H9 (cell line): ENCODE data around the gene SNED1. TPM values are rescaled to one million over a fixed set of nuclear protein-coding genes. Genes with fewer than 3 reads are reported as not detected.

ENCODE experiments used
- DNase-seq: peaks from one replicate; pipeline ENCODE4 v3.0.0-alpha.2; 2017
- H2AFZ ChIP-seq: one replicate; pipeline ENCODE4 v1.6.1; 2013; ENCODE audit warnings: mild to moderate bottlenecking, low read length, control low read depth, moderate library complexity
- H2AK5ac ChIP-seq: 2 replicates; pipeline ENCODE4 v1.6.1; 2013; ENCODE audit warnings: low read length, control low read depth, mixed read lengths; ENCODE audit not compliant: insufficient read length
- H2BK120ac ChIP-seq: one replicate; pipeline ENCODE4 v1.6.1; 2013; ENCODE audit warnings: low read depth, mild to moderate bottlenecking, low read length, control low read depth, inconsistent platforms; ENCODE audit not compliant: poor library complexity, severe bottlenecking
- H2BK12ac ChIP-seq: 2 replicates; pipeline ENCODE4 v1.6.1; 2013; ENCODE audit warnings: low read length, control low read depth, mixed read lengths, low read depth; ENCODE audit not compliant: insufficient read length
- H2BK15ac ChIP-seq: 2 replicates; pipeline ENCODE4 v1.6.1; 2013; ENCODE audit warnings: low read depth, low read length, control low read depth
- H2BK20ac ChIP-seq: one replicate; pipeline ENCODE4 v1.6.1; 2013; ENCODE audit warnings: low read depth, mild to moderate bottlenecking, low read length, control low read depth, inconsistent platforms; ENCODE audit not compliant: poor library complexity, severe bottlenecking
- H2BK5ac ChIP-seq: 2 replicates; pipeline ENCODE4 v1.6.1; 2013; ENCODE audit warnings: low read length, control low read depth, mixed read lengths; ENCODE audit not compliant: insufficient read length
- H3K14ac ChIP-seq: 2 replicates; pipeline ENCODE4 v1.6.1; 2013; ENCODE audit warnings: low read length, control low read depth; ENCODE audit not compliant: insufficient read depth
- H3K18ac ChIP-seq: 2 replicates; pipeline ENCODE4 v1.6.1; 2013; ENCODE audit warnings: low read depth, mild to moderate bottlenecking, mixed read lengths, low read length, control low read depth; ENCODE audit not compliant: insufficient read length
- H3K23ac ChIP-seq: 2 replicates; pipeline ENCODE4 v1.6.1; 2013; ENCODE audit warnings: low read length, control low read depth, mixed read lengths, low read depth; ENCODE audit not compliant: insufficient read length
- H3K23me2 ChIP-seq: 2 replicates; pipeline ENCODE4 v1.6.1; 2013; ENCODE audit warnings: low read depth, mild to moderate bottlenecking, mixed read lengths, low read length, control low read depth; ENCODE audit not compliant: insufficient read length, poor library complexity, severe bottlenecking
- H3K27ac ChIP-seq: 2 replicates; pipeline ENCODE4 v1.5.1; 2013; ENCODE audit warnings: low read length, control low read depth, mixed read lengths, low read depth; ENCODE audit not compliant: insufficient read length
- H3K27me3 ChIP-seq: 2 replicates; pipeline ENCODE4 v1.6.1; 2013; ENCODE audit warnings: low read length, control low read depth, inconsistent platforms; ENCODE audit not compliant: insufficient read depth
- H3K4ac ChIP-seq: 2 replicates; pipeline ENCODE4 v1.6.1; 2013; ENCODE audit warnings: low read depth, mild to moderate bottlenecking, control low read depth, inconsistent platforms, low read length, moderate library complexity
- H3K4me1 ChIP-seq: 2 replicates; pipeline ENCODE4 v1.6.1; 2013; ENCODE audit warnings: low read length, control low read depth, inconsistent platforms; ENCODE audit not compliant: insufficient read depth
- H3K4me2 ChIP-seq: 2 replicates; pipeline ENCODE4 v1.6.1; 2013; ENCODE audit warnings: low read length, control low read depth, mixed read lengths; ENCODE audit not compliant: insufficient read length, insufficient read depth
- H3K56ac ChIP-seq: 2 replicates; pipeline ENCODE4 v1.6.1; 2013; ENCODE audit warnings: low read depth, mild to moderate bottlenecking, mixed read lengths, low read length, control low read depth; ENCODE audit not compliant: insufficient read length
- H3K79me1 ChIP-seq: 2 replicates; pipeline ENCODE4 v1.6.1; 2013; ENCODE audit warnings: low read depth, mild to moderate bottlenecking, moderate library complexity, low read length, control low read depth, inconsistent platforms; ENCODE audit not compliant: insufficient read depth, poor library complexity, severe bottlenecking
- H3K79me2 ChIP-seq: 2 replicates; pipeline ENCODE4 v1.6.1; 2013; ENCODE audit warnings: low read length, control low read depth, inconsistent platforms; ENCODE audit not compliant: insufficient read depth
- H3K9ac ChIP-seq: 2 replicates; pipeline ENCODE4 v1.6.1; 2013; ENCODE audit warnings: low read length, control low read depth, mixed read lengths; ENCODE audit not compliant: insufficient read length; ENCODE audit errors: extremely low read depth
- H3K9me3 ChIP-seq: one replicate; pipeline ENCODE4 v1.6.1; 2013; ENCODE audit warnings: low read depth, low read length, inconsistent platforms; ENCODE audit not compliant: control insufficient read depth
- H3T11ph ChIP-seq: one replicate; pipeline ENCODE4 v1.6.1; 2013; ENCODE audit warnings: mild to moderate bottlenecking, low read length, control low read depth, inconsistent platforms
- H4K20me1 ChIP-seq: one replicate; pipeline ENCODE4 v1.6.1; 2013; ENCODE audit not compliant: control insufficient read depth, insufficient read length, insufficient read depth
- H4K5ac ChIP-seq: 2 replicates; pipeline ENCODE4 v1.6.1; 2013; ENCODE audit warnings: low read depth, mild to moderate bottlenecking, mixed read lengths, low read length, control low read depth; ENCODE audit not compliant: insufficient read length
- H4K8ac ChIP-seq: replicated peaks from 2 replicates; pipeline ENCODE4 v1.6.1; 2013; ENCODE audit warnings: low read length, control low read depth, mixed read lengths, low read depth; ENCODE audit not compliant: insufficient read length
- H4K91ac ChIP-seq: 2 replicates; pipeline ENCODE4 v1.6.1; 2013; ENCODE audit warnings: low read depth, mild to moderate bottlenecking, moderate library complexity, mixed read lengths, low read length, control low read depth; ENCODE audit not compliant: insufficient read length
- H3K27ac Mint-ChIP-seq, 3 experiments: 2 replicates in 2 of 3; 3 replicates in 1 of 3; pipeline ENCODE4 v1.8.0; 2020 to 2021; ENCODE audit warnings: mixed read lengths in 3 of 3, mild to moderate bottlenecking in 1 of 3, moderate library complexity in 1 of 3
- H3K27me3 Mint-ChIP-seq: 2 replicates; pipeline ENCODE4 v1.8.0; 2021; ENCODE audit warnings: low read depth, mild to moderate bottlenecking, moderate library complexity, mixed read lengths
- H3K36me3 Mint-ChIP-seq, 3 experiments: 2 replicates in 2 of 3; 3 replicates in 1 of 3; pipeline ENCODE4 v1.8.0; 2020 to 2021; ENCODE audit warnings: low read depth in 3 of 3, mixed read lengths in 3 of 3; ENCODE audit not compliant: insufficient read depth in 1 of 3
- H3K4me1 Mint-ChIP-seq, 2 experiments: 2 replicates each; pipeline ENCODE4 v1.8.0; 2020; ENCODE audit warnings: mixed read lengths in 2 of 2
- H3K4me3 Mint-ChIP-seq, 2 experiments: 2 replicates in 1 of 2; 3 replicates in 1 of 2; pipeline ENCODE4 v1.8.0; 2020 to 2021; ENCODE audit warnings: mild to moderate bottlenecking in 2 of 2, mixed read lengths in 2 of 2, moderate library complexity in 1 of 2
- H3K9me3 Mint-ChIP-seq, 2 experiments: 2 replicates in 1 of 2; 3 replicates in 1 of 2; pipeline ENCODE4 v1.8.0; 2020; ENCODE audit warnings: mild to moderate bottlenecking in 2 of 2, mixed read lengths in 2 of 2, moderate library complexity in 1 of 2
- CTCF ChIP-seq: fragments of 200-600 bp; sonication (generic); conservative IDR thresholded peaks from 3 replicates; pipeline ENCODE4 v1.8.0; 2021; ENCODE audit warnings: antibody characterized with exemption, mild to moderate bottlenecking
- WGBS: extraction: QIAGEN DNeasy Blood & Tissue Kit; methylation state at CpG from one replicate; pipeline ENCODE4 v1.1.7; 2013; ENCODE audit warnings: missing lambda C conversion rate, low lambda C conversion rate, mixed read lengths; ENCODE audit not compliant: insufficient read length; ENCODE audit errors: extremely low coverage; 5-methylcytosine and 5-hydroxymethylcytosine counted together
- total RNA-seq: library from RNA; stranded (reverse); gene quantifications from 2 replicates; pipeline ENCODE4 v1.2.1, GENCODE V29; 2021

The SNED1 gene
- total RNA-seq, 1 experiment from 2014 or later: 2.5 TPM

GRCh38 chr2:240997141-240997855 lies 1.1 kb upstream of the SNED1 start:
- H4K20me1 ChIP-seq: no peaks in the 10 kb centered on the region
- H3K23me2 ChIP-seq: peaks cover 6% of the 10 kb centered on the region
- H3K27me3 ChIP-seq: peaks cover 3% of the 10 kb centered on the region; the same call in 1 of the 2 replicates
- Mint-ChIP-seq H3K4me1 (peaks cover 0 to 4% of the 10 kb centered on the region in 2 experiments; a peak in 2 of 4 replicates), H3K27me3 (peaks cover 38% of the 10 kb centered on the region), H3K9me3 (peaks cover 0 to 2% of the 10 kb centered on the region in 2 experiments; a peak in 1 of 5 replicates), H3K27ac (no peak overlapping the region), H3K4me3 (peak overlapping the region; percentile 25 to 64; a peak in 3 of 5 replicates), H3K36me3 (no peaks in the 10 kb centered on the region; a peak in 2 of 7 replicates)
- H2BK20ac ChIP-seq: no peak overlapping the region
- no peaks in the 10 kb centered on the region for H3K79me2 ChIP-seq
- no peaks in the 10 kb centered on the region for H3K4me1 ChIP-seq
- H2BK5ac ChIP-seq: no peak overlapping the region
- no peak overlapping the region for H3K56ac ChIP-seq
- no peak overlapping the region for H2AFZ ChIP-seq
- no peak overlapping the region for H3K9ac ChIP-seq
- H3K18ac ChIP-seq: no peak overlapping the region
- no peak overlapping the region for H4K8ac ChIP-seq
- no peak overlapping the region for H3K23ac ChIP-seq
- no peak overlapping the region for H2BK12ac ChIP-seq
- no peak overlapping the region for H3K4ac ChIP-seq
- no peak overlapping the region; the same call in 1 of the 2 replicates for H3K14ac ChIP-seq
- peak overlapping the region; percentile 17 for H3K4me2 ChIP-seq
- H4K91ac ChIP-seq: no peak overlapping the region
- no peak overlapping the region for H3K27ac ChIP-seq
- TF ChIP-seq CTCF: no peak
- H2BK15ac ChIP-seq: no peak overlapping the region
- no peaks in the 10 kb centered on the region for H3K79me1 ChIP-seq
- no CpG with 5 or more reads among the region's 16 CpGs for WGBS
- H3K9me3 ChIP-seq: no peaks in the 10 kb centered on the region
- H2BK120ac ChIP-seq: no peak overlapping the region
- H4K5ac ChIP-seq: no peak overlapping the region
- H3T11ph ChIP-seq: no peak overlapping the region
- DNase-seq: no peak
- no peak overlapping the region for H2AK5ac ChIP-seq
